Activated CD4-positive, alpha-beta T cell treated with anti-CD3 and anti-CD28 coated beads, Interleukin-2, amount 50 U/mL, for 16 hours (primary cell): ENCODE data around the gene CNGB1.
"Not testable (repeated sequence)": the region's sequence is repeated elsewhere in the genome, so short reads cannot be mapped to it uniquely, and the experiment has no call there.

Experiments
- DNase-seq: peaks from one replicate; pipeline ENCODE4 v3.0.0-alpha.2; 2020

The CNGB1 gene

DNA sequence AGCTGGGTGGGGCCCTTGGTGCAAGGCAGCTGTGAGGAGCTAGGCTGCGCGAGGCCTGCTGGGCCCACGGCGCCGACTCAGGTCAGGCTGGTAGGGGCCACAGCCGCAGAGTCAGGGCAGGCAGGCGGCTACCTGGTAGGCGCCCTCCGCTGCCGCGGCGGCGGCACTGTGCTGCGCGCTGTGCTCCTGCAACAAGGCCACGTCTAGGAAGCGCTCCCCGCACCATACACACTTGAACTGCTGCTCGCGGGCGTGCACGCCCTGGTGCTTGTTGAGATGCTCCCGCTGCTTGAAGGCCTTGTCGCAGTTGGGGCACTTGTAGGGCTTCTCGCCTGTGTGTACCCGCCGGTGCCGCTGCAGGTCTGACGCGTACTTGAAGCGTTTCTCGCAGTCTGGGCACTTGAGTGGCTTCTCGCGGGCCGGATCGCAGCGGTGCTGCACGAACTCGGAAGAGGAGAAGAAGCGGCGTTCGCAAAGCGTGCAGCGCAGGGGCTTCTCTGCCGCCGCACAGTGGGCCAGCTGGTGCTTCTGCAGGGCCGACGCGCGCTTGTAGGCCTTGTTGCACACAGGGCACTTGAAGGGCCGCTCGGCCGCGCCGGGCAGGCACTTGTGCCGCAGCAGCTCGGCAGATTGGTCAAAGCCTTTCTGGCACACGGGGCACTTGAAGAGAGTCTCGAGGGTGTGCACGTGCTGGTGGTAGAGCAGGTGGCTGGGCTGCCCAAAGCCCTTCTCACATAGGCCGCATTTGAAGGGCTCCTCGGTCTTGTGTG is 25.7 kb upstream of the CNGB1 start:
- DNase-seq, result no peak

GRCh38 chr16:57995721-57996405 is 24.9 kb upstream of the CNGB1 start:
- DNase-seq, result no peak

GRCh38 chr16:57994778-57995177 is 23.9 kb upstream of the CNGB1 start:
- DNase-seq, result peak; percentile 42

GRCh38 chr16:57994361-57994760 is 23.4 kb upstream of the CNGB1 start:
- DNase-seq, result no peak

DNA sequence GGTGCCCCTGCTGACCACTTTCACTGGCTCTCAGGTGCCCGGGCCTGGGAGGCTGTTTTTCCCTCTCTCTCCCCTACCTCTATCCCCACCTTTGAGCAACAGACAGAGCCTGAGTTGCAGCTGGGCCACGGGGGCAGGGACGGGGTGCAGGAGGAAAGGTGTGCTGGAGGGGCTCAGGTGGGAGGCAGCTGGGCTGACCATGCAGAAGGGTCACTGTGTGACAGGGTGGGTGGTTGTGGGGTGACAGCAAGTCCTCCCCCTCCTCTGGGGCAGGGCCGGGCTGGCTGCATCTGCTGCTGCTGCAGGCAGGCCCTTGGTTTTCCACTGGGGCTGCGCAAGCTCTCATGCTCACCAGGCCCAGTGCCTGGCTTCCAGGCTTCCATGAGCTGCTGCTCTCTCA is 23.0 kb upstream of the CNGB1 start:
- no peak for DNase-seq

DNA sequence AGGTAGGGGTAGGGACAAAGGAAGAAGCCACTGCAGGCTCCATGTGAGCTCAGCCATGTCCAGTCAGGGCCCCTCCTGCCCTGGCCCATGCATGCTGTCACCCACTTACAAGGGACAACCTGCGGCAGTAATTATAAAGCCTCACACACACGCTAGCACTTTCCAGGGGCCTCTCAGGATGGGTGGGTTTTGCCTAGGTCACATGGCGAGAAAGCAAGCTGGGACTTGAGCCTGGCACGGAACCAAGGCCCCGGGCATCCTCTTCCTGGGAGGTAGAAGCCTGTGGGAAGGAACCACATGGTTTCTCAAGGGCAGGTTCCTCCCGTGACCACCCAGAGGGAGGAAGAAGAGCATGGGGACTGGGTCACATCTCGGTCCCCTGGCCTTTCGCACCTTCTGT is 22.5 kb upstream of the CNGB1 start:
- DNase-seq, result no peak

DNA sequence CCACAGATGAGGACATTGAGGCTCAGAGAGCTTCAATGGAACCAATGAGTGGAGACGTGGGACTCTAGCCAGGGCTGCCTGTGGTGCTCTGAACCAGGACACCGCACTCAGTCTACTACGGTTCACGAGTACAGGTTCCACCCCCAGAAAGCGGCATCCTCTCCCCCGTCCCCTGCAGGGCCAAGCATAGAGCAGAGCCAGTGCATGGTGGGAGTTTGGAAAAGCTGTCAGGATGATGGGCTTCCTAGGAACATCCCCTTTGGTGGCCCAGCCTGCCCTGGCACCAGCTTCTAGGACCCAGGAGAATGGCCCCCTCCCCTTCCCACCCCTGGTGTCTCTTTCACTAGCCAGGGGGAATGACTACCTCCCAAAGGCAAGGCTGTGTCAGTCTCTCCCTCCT is 21.2 kb upstream of the CNGB1 start:
- no peak for DNase-seq

DNA sequence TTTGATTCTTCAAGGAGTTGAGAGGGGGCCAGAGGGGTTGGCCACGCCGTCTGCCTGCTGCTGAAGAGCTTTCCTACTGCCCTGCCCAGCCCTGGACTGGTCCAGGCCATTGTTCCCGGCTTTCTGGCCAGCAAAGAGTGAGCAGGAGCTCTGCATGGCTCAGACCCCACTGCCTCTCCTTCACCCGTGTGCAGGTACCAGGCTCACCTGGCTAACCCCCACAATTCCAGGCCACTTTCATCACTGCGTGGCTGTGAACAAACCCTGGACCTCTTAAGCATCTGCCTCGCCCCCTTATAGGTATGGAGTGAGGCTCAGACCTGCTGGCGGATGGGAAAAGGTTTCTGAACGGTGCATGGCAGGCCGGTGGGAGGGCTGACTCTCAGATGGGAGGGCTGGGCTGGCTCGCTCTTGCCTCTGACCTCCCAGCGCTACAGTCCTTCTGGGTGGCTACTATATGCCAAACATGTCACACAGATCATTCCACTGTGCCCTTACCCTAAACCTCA is 20.7 kb upstream of the CNGB1 start:
- no peak for DNase-seq

GRCh38 chr16:57988929-57989328 is 18.0 kb upstream of the CNGB1 start:
- no peak for DNase-seq

DNA sequence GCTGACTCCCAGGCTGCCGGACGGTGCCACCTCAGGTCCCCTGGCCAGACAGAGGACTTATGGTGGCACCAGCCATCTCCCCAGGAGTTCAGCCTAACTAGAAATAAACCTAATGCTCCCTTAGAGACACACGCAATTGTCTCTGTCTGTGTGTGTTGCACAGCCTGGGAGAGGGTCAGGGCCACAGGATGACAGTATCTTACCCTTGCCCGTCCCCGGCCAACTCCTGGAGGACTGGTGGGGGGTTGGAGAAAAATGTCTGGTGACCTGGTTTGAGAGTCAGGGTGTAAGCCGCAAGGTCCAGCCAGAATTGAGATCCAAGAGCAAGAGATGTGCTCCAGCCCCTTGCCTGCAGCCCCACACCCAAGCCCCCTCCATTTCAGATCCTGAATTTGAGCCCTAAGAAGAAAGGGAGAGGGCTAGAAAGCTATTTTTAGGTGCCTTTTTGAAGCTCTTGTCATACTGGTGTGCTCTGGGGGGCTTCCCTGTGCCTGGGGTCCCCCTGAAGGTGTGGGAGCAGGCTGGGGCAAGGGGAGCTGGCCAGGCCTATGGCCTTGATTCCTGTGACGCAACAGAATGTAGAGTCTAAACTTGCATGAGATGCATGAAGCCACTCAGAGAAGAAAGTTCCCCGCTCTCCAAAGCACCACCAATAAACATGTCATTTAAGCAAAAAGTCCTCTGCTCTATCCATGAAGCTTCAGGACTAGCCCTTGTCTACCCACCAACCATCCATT is 16.7 kb upstream of the CNGB1 start:
- DNase-seq, result no peak

- no peak for DNase-seq
Observed at GRCh38 chr16:57986196-57986595, 15.3 kb upstream of the CNGB1 start.

- DNase-seq, result no peak
Observed at GRCh38 chr16:57985204-57986181, 14.6 kb upstream of the CNGB1 start.

GRCh38 chr16:57984443-57985203 is 13.7 kb upstream of the CNGB1 start:
- DNase-seq, result peak; percentile 91

DNA sequence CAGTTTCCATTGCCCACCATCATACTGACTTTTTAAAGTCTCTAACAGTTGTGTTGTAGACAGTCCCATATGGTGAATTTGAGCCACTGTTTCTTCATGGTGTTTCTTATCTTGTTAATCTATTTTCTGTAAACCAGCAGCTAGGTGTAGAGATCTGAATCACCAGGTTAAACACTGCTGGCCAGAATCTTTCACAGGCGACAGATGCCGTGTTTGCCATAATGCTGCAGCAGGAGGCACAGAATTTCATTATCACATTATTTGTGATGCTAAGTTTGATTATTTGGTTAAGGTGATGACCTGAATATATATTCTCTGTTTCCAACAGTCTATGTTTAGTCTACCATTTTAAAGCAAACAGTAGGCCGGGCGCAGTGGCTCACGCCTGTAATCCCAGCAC is 11.5 kb upstream of the CNGB1 start:
- DNase-seq, result no peak

DNA sequence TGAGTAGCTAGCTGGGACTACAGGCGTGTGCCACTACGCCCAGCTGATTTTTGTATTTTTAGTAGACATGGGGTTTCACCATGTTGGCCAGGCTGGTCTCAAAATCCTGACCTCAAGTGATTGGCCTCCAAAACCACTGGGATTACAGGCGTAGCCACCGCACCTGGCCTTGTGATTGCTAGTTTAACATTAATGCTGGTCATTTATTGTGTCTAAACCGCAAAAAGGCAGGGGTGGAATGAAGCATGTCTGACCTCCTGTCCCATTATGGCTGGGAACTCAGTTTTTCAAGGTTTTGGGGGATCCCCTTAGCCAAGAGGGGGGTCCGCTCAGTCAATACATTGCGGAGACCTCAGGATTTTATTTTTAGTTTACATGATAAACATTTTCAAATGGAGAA is 10.7 kb upstream of the CNGB1 start:
- no peak for DNase-seq

- no peak for DNase-seq
Observed at GRCh38 chr16:57979006-57979585, 8.2 kb upstream of the CNGB1 start.

DNA sequence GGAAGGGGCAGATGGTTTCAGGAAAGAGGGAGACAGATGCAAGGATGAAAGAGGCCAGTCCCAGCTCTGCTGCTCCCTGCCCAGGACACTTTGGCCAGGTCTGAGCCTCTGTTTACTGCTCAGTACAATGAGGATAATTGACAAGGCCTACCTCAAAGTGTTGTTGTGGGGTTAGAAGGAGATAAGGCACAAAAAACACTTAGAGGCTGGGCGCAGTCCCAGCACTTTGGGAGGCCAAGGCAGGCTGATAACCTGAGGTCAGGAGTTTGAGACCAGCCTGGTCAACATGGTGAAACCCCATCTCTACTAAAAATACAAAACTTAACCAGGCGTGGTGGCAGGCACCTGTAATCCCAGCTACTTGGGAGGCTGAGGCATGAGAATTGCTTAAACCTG is 7.1 kb upstream of the CNGB1 start:
- not testable (repeated sequence) for DNase-seq

DNA sequence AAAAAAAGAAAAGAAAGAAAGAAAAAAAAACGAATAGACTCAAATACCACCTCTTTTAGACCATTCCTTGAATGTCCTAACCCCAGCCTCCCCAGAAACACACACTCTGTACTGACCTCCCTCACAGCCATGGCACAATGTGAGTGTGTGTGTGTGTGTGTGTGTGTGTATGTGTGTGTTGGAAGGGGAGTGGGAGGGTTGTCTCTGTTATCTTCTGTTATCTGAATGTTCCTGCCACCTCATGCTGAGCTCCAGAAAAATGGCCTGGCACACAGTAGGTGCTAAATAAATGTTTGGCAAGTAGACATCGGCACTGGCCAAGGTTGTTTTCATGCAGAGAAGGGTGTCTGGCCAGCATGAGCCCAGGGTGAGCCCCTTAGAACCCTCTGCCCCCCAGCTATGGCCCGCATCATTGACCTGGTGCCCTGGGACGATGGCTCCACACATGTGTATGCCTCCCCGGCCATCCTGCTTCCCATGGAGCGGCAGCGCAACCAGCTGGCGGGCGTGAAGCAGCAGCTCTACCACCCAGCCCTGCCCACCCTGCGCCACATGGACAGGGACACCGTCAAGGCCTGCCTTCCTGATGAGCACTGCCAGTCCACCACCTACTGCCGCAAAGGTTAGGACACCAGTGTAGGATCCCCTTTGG is 6.6 kb upstream of the CNGB1 start:
- no peak for DNase-seq

GRCh38 chr16:57976331-57976796 is 5.4 kb upstream of the CNGB1 start:
- DNase-seq, result no peak

- no peak for DNase-seq
Observed at GRCh38 chr16:57972306-57972705, 1.4 kb upstream of the CNGB1 start.

DNA sequence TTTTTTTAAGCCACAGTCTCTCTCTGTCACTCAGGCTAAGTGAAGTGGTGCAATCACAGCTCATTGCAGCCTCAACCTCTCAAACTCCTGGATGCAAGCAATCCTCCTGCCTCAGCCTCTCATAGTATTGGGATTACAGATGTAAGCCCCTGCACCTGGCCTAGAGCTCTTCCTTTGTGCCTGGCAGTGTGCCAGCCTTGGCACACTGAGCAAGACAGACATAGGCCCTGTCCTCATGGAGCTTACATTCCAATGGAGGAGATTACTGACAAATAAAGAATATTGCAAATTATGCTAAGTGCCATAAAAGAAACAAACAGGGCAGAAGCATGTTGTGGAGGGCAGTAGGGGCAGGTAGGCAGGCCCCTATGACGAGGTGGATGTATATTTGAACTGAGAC is 920 bp upstream of the CNGB1 start:
- no peak for DNase-seq
